Left ventricle myocardium superior (tissue), 1 donor: ENCODE data around the gene RNF213. TPM values are rescaled to one million over a fixed set of nuclear protein-coding genes. Genes with fewer than 3 reads are reported as not detected.
"Not testable (repeated sequence)": the region's sequence is repeated elsewhere in the genome, so short reads cannot be mapped to it uniquely, and the experiment has no call there.

Experiments used
- ATAC-seq: fragments of 200-7000 bp; cut with Tn5 transposase; one replicate; pipeline ENCODE4 v1.9.1; 2020; ENCODE audit warnings: mild to moderate bottlenecking, moderate library complexity
- DNase-seq: peaks from one replicate; pipeline ENCODE4 v3.0.0-alpha.2; 2020
- intact Hi-C: fragments of 100-400 bp; cut with micrococcal nuclease; formaldehyde crosslinking; loops from one replicate; pipeline ENCODE4 v1.11.0; 2022
- total RNA-seq: library from RNA; stranded (reverse); fragmentation: NEBNext Ultra II Directional; extraction: Animal tissue kit (Norgen Biotek cat#: 25700); gene quantifications from one replicate; pipeline ENCODE4 v1.2.1, GENCODE V29; 2021
- donor health status: DM: no; HTN: yes; CAD: no; lungs with severe emphysema.

RNF213 gene
- total RNA-seq, 1 donor from 2014 or later = 25.7 TPM

- ATAC-seq (peak; percentile 50), DNase-seq (peak; percentile 79)
- intact Hi-C loops = no loop called here
Observed at GRCh38 chr17:80263253-80264204, 2.9 kb downstream of the RNF213 start.

GRCh38 chr17:80264205-80265075, 3.8 kb downstream of the RNF213 start:
- intact Hi-C loops = no loop called here

GRCh38 chr17:80265205-80266068, 4.8 kb downstream of the RNF213 start:
- ATAC-seq (no peak), DNase-seq (no peak)
- intact Hi-C loops = no loop called here

More at GRCh38 chr17:80264205-80265075, 3.8 kb downstream of the RNF213 start:
- ATAC-seq (no peak), DNase-seq (no peak)

GRCh38 chr17:80267391-80267790, 6.7 kb downstream of the RNF213 start:
- intact Hi-C loops = no loop called here
- ATAC-seq = no peak
- DNase-seq = no peak

- intact Hi-C loops = no loop called here
- DNase-seq (no peak), ATAC-seq (no peak)
Observed at GRCh38 chr17:80268427-80268826, 7.8 kb downstream of the RNF213 start.

GRCh38 chr17:80269405-80269807, 8.8 kb downstream of the RNF213 start:
- ATAC-seq (no peak), DNase-seq (no peak)
- intact Hi-C loops = no loop called here

GRCh38 chr17:80270104-80270503, 9.5 kb downstream of the RNF213 start:
- no peak for DNase-seq
- no peak for ATAC-seq
- intact Hi-C loops = no loop called here

GRCh38 chr17:80270836-80271235, 10.2 kb downstream of the RNF213 start:
- ATAC-seq (peak; percentile 39), DNase-seq (no peak)
- intact Hi-C loops = no loop called here

- intact Hi-C loops = no loop called here
Observed at GRCh38 chr17:80272366-80272765, 11.7 kb downstream of the RNF213 start.

GRCh38 chr17:80274331-80274730, 13.7 kb downstream of the RNF213 start:
- no peak for DNase-seq
- intact Hi-C loops = no loop called here
- ATAC-seq = no peak

More at GRCh38 chr17:80272366-80272765, 11.7 kb downstream of the RNF213 start:
- DNase-seq (no peak), ATAC-seq (no peak)

GRCh38 chr17:80274871-80275449, 14.3 kb downstream of the RNF213 start:
- intact Hi-C loops = no loop called here
- ATAC-seq (no peak), DNase-seq (no peak)

GRCh38 chr17:80275857-80276256, 15.2 kb downstream of the RNF213 start:
- not testable (repeated sequence) for ATAC-seq, DNase-seq

GRCh38 chr17:80277751-80278671, 17.4 kb downstream of the RNF213 start:
- intact Hi-C loops = no loop called here
- ATAC-seq (peak; percentile 18), DNase-seq (no peak)

More at GRCh38 chr17:80275857-80276256, 15.2 kb downstream of the RNF213 start:
- intact Hi-C loops = not testable (repeated sequence)

GRCh38 chr17:80279895-80280294, 19.2 kb downstream of the RNF213 start:
- peak; percentile 88 for ATAC-seq
- peak; percentile 81 for DNase-seq
- intact Hi-C loops = no loop called here

GRCh38 chr17:80281516-80281915, 20.9 kb downstream of the RNF213 start:
- intact Hi-C loops = no loop called here
- DNase-seq (no peak), ATAC-seq (no peak)

- ATAC-seq (no peak), DNase-seq (peak; percentile 14)
- intact Hi-C loops = no loop called here
Observed at GRCh38 chr17:80283116-80283852, 22.6 kb downstream of the RNF213 start.

- intact Hi-C loops = no loop called here
- ATAC-seq (no peak), DNase-seq (peak; percentile 13)
Observed at GRCh38 chr17:80284631-80285030, 24.0 kb downstream of the RNF213 start.
